ENCODE data around the gene AGMAT.
"Not testable (repeated sequence)": the region's sequence is repeated elsewhere in the genome, so short reads cannot be mapped to it uniquely, and the experiment has no call there.

AGMAT gene

GRCh38 chr1:15609631-15610030 is 24.8 kb upstream of the AGMAT start:
- DNase-seq: no peak

- DNase-seq: no peak
These were observed 20.8 kb upstream of the AGMAT start for GRCh38 chr1:15605398-15606383.

GRCh38 chr1:15604400-15604799 is 19.5 kb upstream of the AGMAT start:
- not testable (repeated sequence) for DNase-seq

- not testable (repeated sequence) for DNase-seq
These were observed 19.1 kb upstream of the AGMAT start for GRCh38 chr1:15603966-15604282.

- peak; percentile 98 for DNase-seq
These were observed 18.5 kb upstream of the AGMAT start for GRCh38 chr1:15603050-15603965.

- DNase-seq: no peak
These were observed 13.6 kb upstream of the AGMAT start for GRCh38 chr1:15598436-15598835.

GRCh38 chr1:15595809-15596617 is 11.2 kb upstream of the AGMAT start:
- DNase-seq: no peak

- DNase-seq: no peak
These were observed 7.4 kb upstream of the AGMAT start for GRCh38 chr1:15592285-15592684.

GRCh38 chr1:15583016-15583706 is 1.7 kb downstream of the AGMAT start:
- DNase-seq: no peak

GRCh38 chr1:15579683-15580047 is 5.2 kb downstream of the AGMAT start:
- DNase-seq: no peak

GRCh38 chr1:15578921-15579682 is 5.7 kb downstream of the AGMAT start:
- no peak for DNase-seq

GRCh38 chr1:15577691-15578090 is 7.2 kb downstream of the AGMAT start:
- no peak for DNase-seq

GRCh38 chr1:15575549-15576150 is 9.2 kb downstream of the AGMAT start:
- DNase-seq: no peak

GRCh38 chr1:15574741-15575140 is 10.1 kb downstream of the AGMAT start:
- no peak for DNase-seq

- no peak for DNase-seq
These were observed 11.4 kb downstream of the AGMAT start for GRCh38 chr1:15573477-15573876.

- DNase-seq: no peak
These were observed 13.6 kb downstream of the AGMAT start for GRCh38 chr1:15571266-15571665.

GRCh38 chr1:15570861-15571260 is 14.0 kb downstream of the AGMAT start:
- no peak for DNase-seq

GRCh38 chr1:15568387-15569073 is 16.3 kb downstream of the AGMAT start:
- DNase-seq: no peak

GRCh38 chr1:15559189-15559810 is 25.6 kb downstream of the AGMAT start:
- no peak for DNase-seq

- no peak for DNase-seq
These were observed 26.3 kb downstream of the AGMAT start for GRCh38 chr1:15558516-15558915.
